Measurements from ENCODE around the gene FARSA.

FARSA gene

DNA sequence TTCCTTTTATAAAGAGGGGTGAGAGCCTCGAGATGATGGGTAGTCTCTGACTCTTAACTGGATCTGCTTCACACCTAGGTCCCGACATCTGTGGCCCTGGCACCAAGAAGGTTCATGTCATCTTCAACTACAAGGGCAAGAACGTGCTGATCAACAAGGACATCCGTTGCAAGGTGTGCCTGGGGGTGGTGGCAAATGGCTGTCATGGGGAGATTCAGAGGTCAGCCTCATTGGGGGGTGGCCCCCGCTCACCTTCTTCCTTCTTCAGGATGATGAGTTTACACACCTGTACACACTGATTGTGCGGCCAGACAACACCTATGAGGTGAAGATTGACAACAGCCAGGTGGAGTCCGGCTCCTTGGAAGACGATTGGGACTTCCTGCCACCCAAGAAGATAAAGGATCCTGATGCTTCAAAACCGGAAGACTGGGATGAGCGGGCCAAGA, 6.5 kb upstream of the FARSA start:
- no peak for DNase-seq
- H3K27me3 ChIP-seq (ENCODE audit: insufficient read depth, low read depth, severe bottlenecking): no peaks in the 10 kb centered on the region
- TF ChIP-seq CTCF (IDR thresholded peaks at IDR 0.05; ENCODE audit: low read depth, low read length): no peak
- no peaks in the 10 kb centered on the region for H3K9me3 ChIP-seq (ENCODE audit: severe bottlenecking)
- peaks cover 63% of the 10 kb centered on the region for H3K36me3 ChIP-seq
- H3K27ac ChIP-seq: peak overlapping the region; percentile 44
- H3K4me3 ChIP-seq (ENCODE audit: low read depth, low read length): peak overlapping the region; percentile 92

DNA sequence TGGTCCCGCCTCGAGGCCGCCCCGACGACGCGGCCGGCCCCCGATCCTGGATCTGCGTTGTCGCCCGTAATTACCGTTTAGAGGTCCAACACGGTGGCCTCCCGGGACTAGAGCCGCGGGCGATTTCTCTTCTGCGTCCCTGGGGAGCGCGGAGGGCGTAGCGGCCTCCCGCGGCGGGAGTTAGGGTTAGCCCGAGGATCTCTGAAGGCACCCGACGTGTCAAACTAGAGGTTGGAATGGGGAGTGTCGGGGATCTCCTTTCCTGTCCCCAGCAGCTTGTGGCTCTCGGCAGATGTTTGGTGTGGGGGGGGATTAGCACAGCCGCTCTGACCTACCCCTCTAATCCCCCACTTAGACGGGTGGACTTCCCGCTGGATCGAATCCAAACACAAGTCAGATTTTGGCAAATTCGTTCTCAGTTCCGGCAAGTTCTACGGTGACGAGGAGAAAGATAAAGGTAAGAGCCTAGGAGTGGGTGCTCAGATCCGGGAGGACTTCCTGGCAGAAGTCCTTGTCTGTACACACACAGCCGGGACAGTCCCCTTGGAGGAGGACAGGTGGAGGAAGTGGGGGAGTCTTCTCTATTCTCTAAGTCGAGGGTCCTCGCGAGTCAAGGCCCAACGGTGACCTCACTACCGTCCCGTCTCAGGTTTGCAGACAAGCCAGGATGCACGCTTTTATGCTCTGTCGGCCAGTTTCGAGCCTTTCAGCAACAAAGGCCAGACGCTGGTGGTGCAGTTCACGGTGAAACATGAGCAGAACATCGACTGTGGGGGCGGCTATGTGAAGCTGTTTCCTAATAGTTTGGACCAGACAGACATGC, 5.5 kb upstream of the FARSA start:
- Histone ChIP-seq H3K4me3 (ENCODE audit: low read depth, low read length) (peak overlapping the region; percentile 92), H3K27ac (peak overlapping the region; percentile 98), H3K36me3 (peaks cover 53% of the 10 kb centered on the region), H3K27me3 (ENCODE audit: insufficient read depth, low read depth, severe bottlenecking) (no peaks in the 10 kb centered on the region), H3K9me3 (ENCODE audit: severe bottlenecking) (no peaks in the 10 kb centered on the region)
- TF ChIP-seq CTCF (IDR thresholded peaks at IDR 0.05; ENCODE audit: low read depth, low read length): 0 out of 2 replicates have a peak, but pooled peaks have one; percentile 7
- DNase-seq: peak; percentile 53

GRCh38 chr19:12937927-12938778, 4.6 kb upstream of the FARSA start, which contains the start of gene CALR:
TSS of gene CALR (plus strand) at chr19:12938609. CDS start at chr19:12938680, 71 bp downstream.
- no peak for TF ChIP-seq CTCF (IDR thresholded peaks at IDR 0.05; ENCODE audit: low read depth, low read length)
- Histone ChIP-seq H3K27me3 (ENCODE audit: insufficient read depth, low read depth, severe bottlenecking) (no peaks in the 10 kb centered on the region), H3K27ac (peak within 1 kb of the TSS; percentile 98), H3K4me3 (ENCODE audit: low read depth, low read length) (peak within 1 kb of the TSS; percentile 92), H3K9me3 (ENCODE audit: severe bottlenecking) (no peaks in the 10 kb centered on the region), H3K36me3 (peaks cover 50% of the 10 kb centered on the region)
- DNase-seq: peak; percentile 99

DNA sequence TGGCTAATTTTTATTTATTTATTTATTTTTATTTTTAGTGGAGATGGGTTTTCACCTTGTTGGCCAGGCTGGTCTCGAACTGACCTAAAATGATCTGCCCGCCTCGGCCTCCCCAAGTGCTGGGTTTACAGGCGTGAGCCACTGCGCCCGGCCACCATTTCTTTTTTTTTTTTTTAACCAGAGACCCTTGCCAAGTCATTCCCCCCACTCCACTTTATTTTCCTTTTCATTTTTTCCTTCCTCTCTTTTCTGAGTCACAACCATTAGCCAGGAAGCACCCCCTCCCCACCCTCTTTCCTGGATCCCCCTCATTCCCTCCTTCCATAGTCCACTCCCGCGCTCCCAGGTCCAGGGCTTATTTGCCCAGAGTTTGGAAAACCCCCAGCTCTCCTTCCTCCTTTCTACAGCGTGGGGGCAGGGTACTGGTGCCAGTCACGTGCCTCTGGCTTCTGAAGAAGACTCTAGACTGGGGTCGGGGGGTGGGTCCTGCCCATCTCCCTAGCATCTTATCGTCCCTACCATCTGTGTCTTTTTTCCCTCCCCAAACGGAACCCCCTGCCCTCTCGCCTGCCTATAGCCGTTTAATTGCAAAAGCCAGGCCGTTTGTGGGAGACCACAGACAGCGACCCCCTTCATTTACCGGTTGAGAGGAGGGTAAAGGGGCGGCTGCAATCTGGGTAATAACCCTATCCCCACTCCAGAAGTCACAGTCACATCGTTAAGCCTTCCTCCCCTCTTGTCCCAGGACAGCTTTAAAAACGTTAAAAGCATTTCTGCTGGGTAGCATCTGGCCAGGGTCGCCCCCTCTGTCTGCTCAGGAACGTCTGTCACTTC, 3.8 kb upstream of the FARSA start:
- H3K27me3 ChIP-seq (ENCODE audit: insufficient read depth, low read depth, severe bottlenecking): no peaks in the 10 kb centered on the region
- no peak for TF ChIP-seq CTCF (IDR thresholded peaks at IDR 0.05; ENCODE audit: low read depth, low read length)
- no peaks in the 10 kb centered on the region for H3K9me3 ChIP-seq (ENCODE audit: severe bottlenecking)
- H3K36me3 ChIP-seq: peaks cover 42% of the 10 kb centered on the region
- H3K27ac ChIP-seq: peak overlapping the region; percentile 98
- DNase-seq: peak; percentile 79
- H3K4me3 ChIP-seq (ENCODE audit: low read depth, low read length): peak overlapping the region; percentile 60

DNA sequence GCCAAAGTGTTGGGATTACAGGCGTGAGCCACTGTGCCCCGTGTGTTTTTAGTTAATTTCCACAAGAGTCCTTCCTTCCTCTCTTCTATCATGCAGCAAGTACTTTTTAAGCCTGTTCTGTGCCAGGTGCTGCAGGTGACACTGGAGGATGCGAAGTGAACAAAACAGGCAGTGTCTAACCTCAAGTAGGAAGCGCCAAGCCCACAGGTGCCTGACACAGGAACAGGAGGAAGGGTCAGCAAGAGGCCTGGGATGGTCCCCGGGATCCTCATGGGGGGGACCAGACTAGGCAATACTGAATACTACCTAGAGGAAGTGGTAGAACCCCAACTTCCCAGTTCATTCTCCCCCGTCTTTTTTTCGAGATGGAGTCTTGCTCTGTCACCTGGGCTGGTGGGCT, 3.1 kb upstream of the FARSA start:
- Histone ChIP-seq H3K27ac (peak overlapping the region; percentile 98), H3K36me3 (peaks cover 35% of the 10 kb centered on the region), H3K27me3 (ENCODE audit: insufficient read depth, low read depth, severe bottlenecking) (no peaks in the 10 kb centered on the region), H3K4me3 (ENCODE audit: low read depth, low read length) (no peak overlapping the region), H3K9me3 (ENCODE audit: severe bottlenecking) (no peaks in the 10 kb centered on the region)
- TF ChIP-seq CTCF (IDR thresholded peaks at IDR 0.05; ENCODE audit: low read depth, low read length): no peak
- no peak for DNase-seq
